LNCAP (cell line): ENCODE results near the gene TMEM132E.

Source experiments
- CTCF ChIP-seq: fragments of 450-650 bp; IDR thresholded peaks from 2 replicates; pipeline ENCODE4 v1.5.1; 2017; ENCODE audit warnings: mild to moderate bottlenecking

The TMEM132E gene

GRCh38 chr17:34652021-34652555, 72.7 kb downstream of the TMEM132E start:
- TF ChIP-seq CTCF, result no peak

- TF ChIP-seq CTCF, result no peak
These were observed 74.1 kb downstream of the TMEM132E start for GRCh38 chr17:34653511-34653910.

- no peak for TF ChIP-seq CTCF
These were observed 75.0 kb downstream of the TMEM132E start for GRCh38 chr17:34654276-34654880.

- TF ChIP-seq CTCF, result no peak
These were observed 75.5 kb downstream of the TMEM132E start for GRCh38 chr17:34654881-34655276.

- no peak for TF ChIP-seq CTCF
These were observed 77.4 kb downstream of the TMEM132E start for GRCh38 chr17:34656801-34657200.

- no peak for TF ChIP-seq CTCF
These were observed 79.6 kb downstream of the TMEM132E start for GRCh38 chr17:34658811-34659560.

GRCh38 chr17:34663714-34664113, 84.3 kb downstream of the TMEM132E start:
- TF ChIP-seq CTCF, result no peak
